SH-SY5Y (cell line): ENCODE data around the gene RTP5.

Source experiments
- GATA2 ChIP-seq: IDR thresholded peaks from 2 replicates; pipeline ENCODE4 v1.6.1; 2011; ENCODE audit warnings: mild to moderate bottlenecking, low read depth, low read length
- GATA3 ChIP-seq: IDR thresholded peaks from 2 replicates; pipeline ENCODE4 v1.6.1; 2011; ENCODE audit warnings: low read depth, mild to moderate bottlenecking, low read length, moderate library complexity

RTP5 gene

DNA sequence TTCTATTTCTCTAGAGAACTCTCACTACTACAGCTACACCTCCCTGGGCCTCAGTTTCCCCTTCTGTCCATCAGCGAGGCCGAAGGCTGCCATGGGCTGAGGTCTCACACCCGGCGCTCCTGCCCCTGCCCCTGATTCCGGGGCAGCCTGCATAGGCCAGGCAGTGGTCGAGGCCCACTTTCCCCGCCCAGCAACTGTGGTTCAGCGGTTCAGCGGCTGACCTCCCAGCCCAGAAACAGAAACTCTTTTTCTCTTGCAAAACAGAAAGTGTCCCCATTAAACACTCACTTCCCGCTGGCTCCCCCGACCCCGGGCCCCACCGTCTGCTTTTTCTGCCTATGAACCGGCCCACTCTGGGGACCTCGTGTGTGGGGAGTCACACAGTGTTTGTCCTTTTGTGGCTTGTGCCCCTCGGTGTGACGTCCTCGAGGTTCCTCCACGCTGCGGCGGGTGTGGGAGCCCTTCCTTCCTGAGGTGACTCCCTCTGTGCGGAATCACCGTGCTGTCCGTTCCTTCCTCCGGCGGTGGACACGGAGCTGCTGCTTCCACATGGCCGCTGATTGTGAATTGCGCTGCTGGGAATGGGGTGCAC lies 26.8 kb upstream of the RTP5 start:
- TF ChIP-seq GATA3 = no peak
- no peak for TF ChIP-seq GATA2

DNA sequence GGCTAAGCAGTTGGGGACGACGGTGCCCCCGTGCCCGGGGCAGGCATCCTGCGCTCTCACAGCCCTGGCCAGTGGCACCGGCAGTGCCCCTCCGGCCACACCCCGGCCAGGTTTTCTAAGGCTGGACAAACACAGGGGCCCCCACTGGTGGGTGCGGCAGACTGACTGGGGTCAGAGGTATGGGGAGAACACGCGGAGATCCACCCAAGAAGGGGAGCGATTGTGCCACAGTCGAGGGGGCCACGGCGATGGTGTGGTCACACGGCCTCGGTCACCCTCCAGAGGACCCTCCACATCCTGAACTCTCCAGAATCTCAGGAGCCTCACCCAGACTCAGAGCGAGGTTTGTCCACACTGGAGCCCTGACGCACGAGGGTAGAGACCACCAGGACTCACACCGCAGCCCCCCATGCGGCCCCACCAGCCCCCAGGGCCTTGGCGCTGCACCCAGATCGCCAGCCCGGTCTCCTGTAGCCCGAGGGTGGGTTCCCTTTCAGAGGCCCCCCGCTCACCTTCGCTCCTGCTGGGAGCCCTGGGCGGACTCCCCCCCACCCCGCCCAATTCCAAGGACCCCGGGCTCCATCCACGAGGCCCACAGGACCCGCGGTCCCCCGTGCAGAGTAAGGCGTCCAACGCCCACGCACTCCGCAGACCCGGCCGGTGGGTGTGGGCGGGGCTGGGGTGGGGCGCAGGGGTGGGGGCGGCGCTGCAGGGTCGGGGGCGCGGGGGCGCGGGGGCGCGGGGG lies 26.0 kb upstream of the RTP5 start:
- no peak for TF ChIP-seq GATA2
- no peak for TF ChIP-seq GATA3

DNA sequence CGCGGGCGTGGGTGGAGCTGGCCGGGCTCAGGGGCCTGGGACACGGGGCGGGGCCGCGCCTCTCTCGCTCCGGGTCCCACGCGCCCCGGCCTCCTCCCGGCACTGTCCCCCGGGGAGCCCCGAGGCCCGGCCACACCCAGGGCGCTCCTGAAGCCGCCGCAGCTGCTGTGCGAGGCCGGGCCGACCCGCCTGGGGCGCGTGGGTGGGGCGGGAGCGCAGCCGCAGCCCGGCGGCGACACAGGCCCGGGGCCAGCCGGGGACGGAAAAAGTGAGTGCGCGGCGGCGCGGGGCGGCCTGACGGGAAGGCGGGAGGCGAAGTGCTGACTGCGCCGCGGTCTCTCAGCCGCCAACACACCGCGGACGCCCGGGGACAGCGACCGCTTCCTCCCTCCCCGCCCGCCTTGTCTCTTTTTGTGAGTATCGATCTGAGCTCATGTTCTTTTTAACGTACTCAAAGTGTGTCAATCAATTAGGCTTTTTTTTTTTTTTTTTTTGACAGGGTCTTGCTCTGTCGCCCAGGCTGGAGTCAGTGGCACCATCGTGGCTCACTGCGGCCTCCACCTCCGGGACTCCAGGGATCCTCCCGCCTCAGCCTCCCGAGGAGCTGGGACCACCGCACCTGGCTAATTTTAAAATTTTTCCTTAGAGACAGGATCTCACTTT lies 25.3 kb upstream of the RTP5 start:
- TF ChIP-seq GATA3 (no peak), GATA2 (no peak)

DNA sequence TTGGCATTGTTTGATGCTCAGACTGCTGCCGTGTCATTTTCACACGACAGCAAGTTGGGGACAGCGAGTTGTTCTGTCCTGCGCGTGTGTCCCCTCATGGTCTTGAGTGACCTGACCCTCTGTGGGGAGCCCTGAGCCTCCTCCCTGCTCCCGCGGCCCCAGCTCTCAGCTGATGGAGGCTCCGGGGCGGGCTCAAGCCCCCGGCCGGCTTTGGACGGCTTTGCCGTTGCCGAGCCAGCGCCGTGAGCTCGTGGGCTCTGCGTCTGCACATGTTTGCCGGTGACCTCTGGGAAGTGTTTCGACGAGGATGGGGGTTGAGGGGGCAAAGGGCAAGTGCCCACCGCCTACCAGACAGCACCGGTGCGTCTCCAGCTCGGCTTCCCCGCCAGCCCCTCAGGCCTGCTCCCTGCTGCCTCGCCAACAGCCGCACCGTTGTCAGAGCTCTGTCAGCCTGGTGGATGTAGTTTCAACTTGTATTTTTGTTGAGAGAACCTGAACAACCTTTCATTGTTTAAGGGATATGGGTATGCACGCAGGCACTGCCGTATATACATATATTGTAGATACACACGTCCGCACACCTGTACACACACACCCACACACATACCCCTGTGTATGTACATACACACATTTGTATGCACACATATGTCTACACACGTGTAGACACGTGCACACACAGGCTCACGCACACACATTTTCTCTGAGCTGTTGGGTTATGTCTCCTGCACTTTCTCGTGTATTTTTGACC lies 24.5 kb upstream of the RTP5 start:
- TF ChIP-seq GATA2 = no peak
- TF ChIP-seq GATA3 = no peak

DNA sequence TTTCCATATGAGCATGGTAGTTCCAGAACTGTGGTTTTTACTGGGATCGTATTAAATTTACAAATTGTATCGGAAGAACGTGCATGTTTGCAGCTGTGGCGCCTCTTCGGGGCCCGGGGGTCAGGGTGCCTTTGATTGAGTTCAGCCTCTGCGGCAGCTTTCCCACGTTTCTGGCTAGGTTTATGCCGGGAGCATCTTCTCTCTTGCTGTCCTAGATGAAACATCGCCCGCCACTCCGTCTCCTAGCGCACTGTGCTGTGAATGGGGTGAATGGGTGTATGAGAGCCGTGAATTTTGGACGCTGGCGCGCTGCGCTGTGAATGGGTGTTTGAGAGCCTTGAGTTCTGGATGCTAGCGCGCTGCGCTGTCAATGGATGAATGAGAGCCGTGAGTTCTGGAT lies 23.1 kb upstream of the RTP5 start:
- TF ChIP-seq GATA3 (no peak), GATA2 (no peak)

DNA sequence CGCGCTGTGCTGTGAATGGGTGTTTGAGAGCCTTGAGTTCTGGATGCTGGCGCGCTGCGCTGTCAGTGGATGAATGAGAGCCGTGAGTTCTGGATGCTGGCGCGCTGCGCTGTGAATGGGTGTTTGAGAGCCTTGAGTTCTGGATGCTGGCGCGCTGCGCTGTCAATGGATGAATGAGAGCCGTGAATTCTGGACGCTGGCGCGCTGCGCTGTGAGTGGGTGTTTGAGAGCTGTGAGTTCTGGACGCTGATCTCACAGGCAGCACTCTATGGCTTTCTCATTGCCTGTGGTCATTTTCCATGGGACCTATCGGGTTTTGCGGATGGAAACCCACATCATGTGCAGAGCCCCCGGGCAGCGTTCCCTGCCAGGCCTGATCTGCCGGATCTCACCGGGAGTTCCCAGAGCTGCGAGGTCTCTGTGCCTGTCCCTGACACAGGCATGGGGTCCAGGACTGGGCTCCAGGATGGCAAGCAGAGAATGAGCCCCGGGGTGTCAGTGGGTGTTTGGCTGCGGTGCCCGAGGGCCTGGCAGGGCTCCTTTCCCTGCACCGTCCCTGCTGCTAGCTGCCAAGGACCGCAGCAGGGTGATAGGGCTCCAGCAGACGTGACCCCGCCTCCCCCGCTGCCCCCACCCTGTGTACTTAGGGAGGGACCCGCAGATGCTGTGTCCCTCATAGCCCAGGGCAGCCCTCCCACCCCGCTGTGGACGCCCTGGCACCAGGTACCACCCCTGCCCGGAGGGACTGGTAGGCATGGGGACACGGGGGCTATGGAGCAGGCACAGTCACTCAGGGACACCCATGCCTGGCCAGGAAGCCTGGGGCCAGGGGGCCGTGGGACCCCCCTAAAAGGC lies 20.5 kb upstream of the RTP5 start:
- no peak for TF ChIP-seq GATA2

DNA sequence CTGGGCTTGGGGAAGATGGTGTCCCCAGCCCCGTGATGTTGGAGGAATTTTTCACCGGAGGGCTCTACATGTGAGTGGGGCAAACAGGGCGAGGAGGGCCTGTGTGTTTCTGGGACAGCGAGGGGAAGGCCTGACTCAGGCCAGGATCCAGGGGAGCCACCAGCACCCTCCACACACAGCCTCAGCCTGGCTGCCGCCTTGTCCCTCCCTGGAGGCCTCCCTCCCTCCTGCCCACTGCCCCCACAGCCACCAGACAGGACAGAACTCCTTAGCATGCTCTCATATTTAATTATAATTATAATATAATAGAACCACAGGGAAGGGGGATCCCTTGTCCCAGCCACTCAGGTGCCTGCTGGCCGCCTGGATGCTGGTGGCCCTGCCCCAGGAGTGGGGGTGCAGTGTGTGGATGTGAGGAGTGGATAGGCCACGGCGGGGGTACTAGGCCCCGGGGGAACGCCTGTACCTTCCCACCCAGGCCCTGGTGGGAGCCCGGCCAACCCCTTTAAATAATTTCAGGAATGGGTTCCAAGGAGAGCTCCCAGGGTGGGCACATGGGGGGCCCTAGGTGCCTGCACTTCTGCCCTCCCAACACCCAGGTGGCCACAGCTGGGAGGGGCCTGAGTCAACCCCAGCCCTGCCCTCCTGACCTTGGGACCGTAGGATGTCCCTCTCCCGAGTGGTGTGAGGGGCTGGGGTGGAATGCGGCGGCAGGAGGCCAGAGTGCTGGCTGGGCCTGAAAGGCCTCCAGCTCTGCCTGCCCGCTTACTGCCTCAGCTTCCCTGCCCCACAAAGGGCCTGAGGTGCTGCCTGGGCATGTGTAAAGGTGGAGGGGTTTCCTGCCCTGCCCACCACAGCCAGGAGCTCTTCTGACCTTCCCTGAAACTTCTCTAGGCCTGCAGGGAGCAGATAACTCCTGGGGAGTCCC lies 19.6 kb upstream of the RTP5 start:
- TF ChIP-seq GATA2 (no peak), GATA3 (no peak)

DNA sequence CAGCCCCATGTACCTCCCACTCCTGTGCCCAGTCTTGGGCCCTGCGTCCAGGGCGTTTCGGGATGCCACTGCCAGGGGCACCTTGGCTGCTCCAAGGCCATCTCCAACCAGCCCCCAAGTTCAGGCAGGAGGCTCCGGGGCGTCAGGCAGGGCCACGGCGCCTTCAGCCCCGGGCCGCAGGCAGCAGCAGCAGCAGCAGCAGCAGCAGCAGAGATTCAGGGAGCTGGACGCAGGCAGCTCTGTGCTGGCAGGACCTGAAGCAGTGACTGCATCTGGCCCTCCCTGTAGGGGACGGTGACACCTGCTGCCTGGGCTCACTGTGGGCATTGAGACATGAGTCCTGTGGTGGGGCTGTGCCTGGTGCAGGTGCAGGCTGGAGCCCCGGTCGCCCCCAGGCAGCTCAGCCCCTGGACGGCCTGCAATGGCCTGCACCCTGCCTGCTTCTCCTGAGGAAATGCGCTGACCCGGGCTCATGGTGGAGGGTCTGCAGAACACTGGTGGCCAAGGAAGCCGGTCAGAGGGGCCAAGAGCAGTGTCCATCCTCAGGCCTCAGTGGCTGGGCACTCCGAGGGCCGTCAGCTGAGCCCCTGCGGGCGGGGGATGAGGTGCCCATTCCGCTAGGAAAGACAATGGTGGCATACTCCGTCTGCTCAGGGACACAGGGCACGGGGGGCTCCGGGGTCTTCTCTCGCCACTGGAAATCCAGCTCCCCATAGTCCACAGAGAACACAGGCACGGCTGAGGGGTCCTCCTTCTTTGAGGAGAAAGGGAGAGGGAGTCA lies 18.8 kb upstream of the RTP5 start:
- TF ChIP-seq GATA2 = no peak
- TF ChIP-seq GATA3 = no peak

DNA sequence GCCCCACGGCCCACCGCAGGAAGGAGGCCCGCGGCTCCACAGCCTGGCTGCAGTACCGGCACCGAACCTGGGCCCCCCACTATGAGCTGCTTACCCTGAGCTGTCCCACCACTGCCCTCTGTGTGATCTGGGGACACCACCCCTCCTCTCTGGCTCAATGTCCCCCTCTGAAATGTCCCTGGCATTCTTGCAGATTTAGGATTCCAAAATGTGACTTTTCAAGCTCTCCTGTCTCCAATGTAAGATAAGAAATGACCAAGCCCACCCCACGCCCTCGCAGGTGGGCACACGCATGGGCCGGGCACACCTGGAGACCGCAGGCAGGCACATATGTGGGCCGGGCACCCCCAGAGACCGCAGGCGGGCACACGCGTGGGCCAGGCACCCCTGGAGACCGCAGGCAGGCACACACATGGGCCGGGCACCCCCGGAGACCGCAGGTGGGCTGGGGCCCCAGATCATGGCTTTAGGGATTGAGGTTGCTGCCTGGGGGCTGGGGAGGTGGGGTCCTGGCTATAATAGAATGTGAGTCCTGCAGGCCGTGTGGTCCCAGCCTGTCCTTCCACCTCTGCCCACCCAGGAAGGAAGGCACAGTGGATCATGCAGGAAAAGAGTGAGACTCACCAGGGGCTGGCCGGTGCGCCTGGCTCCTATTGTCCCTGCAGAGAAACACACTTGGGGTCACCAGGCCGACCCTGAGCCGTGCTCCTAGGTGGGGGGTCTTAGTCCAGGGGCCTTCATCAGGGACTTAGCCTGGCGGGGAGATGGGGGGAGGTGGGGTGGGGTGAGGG lies 18.0 kb upstream of the RTP5 start:
- no peak for TF ChIP-seq GATA3
- TF ChIP-seq GATA2 = no peak

DNA sequence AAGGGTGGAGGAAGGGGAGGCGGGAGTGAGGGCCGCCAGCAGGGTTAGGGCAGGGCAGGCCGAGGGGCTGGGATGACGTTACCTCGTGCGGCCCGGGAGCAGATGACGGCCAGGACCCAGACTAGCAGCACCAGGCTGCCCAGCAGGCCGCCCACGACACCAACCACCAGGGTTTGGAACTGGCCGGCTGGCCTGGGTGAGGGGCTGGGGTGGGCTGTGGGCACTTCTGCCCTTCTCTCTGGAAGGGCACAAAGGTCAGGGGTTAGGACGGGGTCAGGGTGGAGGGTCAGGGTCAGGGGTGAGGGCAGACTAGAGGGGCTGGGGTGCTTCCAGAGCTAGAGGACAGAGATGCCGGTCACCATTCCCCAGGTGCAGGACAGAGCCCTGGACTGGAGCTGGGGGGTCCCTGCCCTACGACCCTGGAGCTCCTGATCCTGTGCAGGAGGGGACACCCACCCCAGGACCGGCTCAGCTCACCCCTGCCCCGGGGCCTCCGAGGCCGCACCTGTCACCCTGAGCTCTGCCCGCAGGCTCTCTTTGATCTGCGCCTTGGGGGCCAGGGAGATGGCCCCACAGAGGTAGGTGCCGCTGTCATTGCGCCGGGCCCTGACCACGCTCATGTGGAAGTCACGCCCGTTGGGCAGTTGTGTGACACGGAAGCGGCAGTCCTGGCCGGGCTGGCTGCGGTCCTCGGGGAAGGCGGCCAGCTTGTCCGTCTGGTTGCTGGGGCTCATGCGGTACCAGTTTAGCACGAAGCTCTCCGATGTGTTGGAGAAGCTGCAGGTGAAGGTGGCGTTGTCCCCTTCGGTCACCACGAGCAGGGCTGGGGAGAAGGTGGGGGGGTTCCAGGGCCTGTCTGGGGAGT lies 17.2 kb upstream of the RTP5 start:
- no peak for TF ChIP-seq GATA2
- no peak for TF ChIP-seq GATA3
